ENCODE measurements around the gene HSFY1. TPM values are rescaled to one million over a fixed set of nuclear protein-coding genes. Genes with fewer than 3 reads are reported as not detected.

The HSFY1 gene
- total RNA-seq, 2 experiments from 2014 or later: not detected

Small RNA genes lying within 50 kb of the gene (small RNA-seq; reads per million reads assigned to genes)
- gene GPM6BP1 (not detected), gene PRYP5 (not detected)

Other genes with a start within 250 kb of the HSFY1 start
- gene HSFY2, start 227.0 kb downstream of the HSFY1 start, total RNA-seq (2014; rRNA removed; shearing (Covaris generic)): not detected in 2 replicates
- not detected in 2 replicates for gene HSFY2, start 227.0 kb downstream of the HSFY1 start, total RNA-seq (2022)